Retinal pigment epithelial cell (primary cell): ENCODE results near the gene NUP50.

Source experiments
- DNase-seq: peaks from one replicate; pipeline ENCODE4 v3.0.0-alpha.2; 2010; ENCODE audit warnings: low read depth
- H3K4me3 ChIP-seq: 2 replicates; pipeline ENCODE4 v1.5.1; 2011; ENCODE audit warnings: mild to moderate bottlenecking, low read length, control low read depth, moderate library complexity
- TF ChIP-seq, protein P1 (sequence below): conservative IDR thresholded peaks from 2 replicates; pipeline ENCODE4 v1.5.1; 2011; ENCODE audit warnings: low read depth, low read length, control low read depth, inconsistent platforms

The NUP50 gene

DNA sequence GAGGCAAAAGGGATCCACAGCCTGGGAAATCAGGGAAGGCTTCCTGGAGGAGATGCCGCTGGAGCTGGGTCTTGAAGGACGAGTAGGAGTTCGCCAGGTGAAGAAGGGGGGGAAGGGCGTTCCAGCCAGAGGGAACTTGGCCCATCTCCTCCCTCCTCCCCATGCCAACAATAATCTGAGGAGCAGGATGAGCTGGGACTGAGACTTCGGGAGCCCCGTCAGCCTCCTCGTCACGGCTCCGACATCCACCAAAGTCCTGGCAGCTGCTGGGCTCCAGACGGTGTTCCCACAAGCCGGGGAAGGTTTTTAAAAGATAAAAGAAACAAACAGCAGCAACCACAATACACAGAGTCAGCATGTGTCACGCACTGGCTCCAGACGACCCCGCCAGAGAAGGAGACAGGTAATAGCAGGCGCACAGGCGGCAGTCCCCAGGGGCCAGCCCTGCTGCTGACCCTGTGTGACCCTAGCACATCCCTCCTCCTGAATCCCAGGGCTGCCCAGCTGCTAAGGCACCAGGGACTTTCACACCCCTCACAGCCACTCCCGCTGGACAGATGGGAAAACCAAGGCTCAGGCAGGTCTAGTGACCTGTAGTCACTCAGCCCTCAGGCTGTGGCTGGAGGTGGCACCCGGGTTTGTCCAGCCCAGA, 37.3 kb downstream of the NUP50 start:
- TF ChIP-seq, protein P1, sequence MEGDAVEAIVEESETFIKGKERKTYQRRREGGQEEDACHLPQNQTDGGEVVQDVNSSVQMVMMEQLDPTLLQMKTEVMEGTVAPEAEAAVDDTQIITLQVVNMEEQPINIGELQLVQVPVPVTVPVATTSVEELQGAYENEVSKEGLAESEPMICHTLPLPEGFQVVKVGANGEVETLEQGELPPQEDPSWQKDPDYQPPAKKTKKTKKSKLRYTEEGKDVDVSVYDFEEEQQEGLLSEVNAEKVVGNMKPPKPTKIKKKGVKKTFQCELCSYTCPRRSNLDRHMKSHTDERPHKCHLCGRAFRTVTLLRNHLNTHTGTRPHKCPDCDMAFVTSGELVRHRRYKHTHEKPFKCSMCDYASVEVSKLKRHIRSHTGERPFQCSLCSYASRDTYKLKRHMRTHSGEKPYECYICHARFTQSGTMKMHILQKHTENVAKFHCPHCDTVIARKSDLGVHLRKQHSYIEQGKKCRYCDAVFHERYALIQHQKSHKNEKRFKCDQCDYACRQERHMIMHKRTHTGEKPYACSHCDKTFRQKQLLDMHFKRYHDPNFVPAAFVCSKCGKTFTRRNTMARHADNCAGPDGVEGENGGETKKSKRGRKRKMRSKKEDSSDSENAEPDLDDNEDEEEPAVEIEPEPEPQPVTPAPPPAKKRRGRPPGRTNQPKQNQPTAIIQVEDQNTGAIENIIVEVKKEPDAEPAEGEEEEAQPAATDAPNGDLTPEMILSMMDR = no peak
- no peak for DNase-seq

DNA sequence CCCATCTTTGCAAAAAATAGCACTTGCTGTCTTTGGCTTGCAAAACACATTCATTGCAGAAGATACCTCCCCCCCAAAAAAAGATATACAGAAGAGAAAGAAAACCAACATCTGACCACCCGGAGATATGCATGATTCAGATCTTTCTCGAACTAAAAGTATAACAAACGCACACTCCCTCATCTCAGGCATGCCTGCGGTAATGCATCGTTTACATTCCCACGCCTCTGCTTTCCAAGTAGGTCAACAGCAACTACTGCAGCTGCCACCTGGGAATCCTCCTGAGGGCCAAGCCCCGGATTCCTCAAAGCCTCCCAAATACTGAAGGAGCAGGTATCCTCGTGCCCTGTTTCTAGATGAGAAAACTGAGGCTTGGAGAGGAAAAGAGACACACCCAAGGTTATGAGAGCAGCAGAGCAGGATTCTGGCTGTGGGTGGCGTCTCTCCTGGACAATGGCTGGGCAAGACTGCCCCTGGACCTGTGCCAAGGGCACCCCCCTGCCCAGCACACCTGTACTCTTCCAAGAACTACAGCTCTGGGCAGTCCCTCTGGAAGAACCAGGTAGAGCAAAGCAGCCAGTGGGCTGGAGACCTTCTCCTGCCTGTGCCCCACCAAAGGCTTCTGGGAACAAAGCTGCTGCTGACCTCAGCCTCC, 38.1 kb downstream of the NUP50 start:
- DNase-seq = no peak
- TF ChIP-seq, protein P1 = no peak
- H3K4me3 ChIP-seq = no peak overlapping the region

More for the DNA sequence above, 37.3 kb downstream of the NUP50 start:
- no peak overlapping the region for H3K4me3 ChIP-seq

DNA sequence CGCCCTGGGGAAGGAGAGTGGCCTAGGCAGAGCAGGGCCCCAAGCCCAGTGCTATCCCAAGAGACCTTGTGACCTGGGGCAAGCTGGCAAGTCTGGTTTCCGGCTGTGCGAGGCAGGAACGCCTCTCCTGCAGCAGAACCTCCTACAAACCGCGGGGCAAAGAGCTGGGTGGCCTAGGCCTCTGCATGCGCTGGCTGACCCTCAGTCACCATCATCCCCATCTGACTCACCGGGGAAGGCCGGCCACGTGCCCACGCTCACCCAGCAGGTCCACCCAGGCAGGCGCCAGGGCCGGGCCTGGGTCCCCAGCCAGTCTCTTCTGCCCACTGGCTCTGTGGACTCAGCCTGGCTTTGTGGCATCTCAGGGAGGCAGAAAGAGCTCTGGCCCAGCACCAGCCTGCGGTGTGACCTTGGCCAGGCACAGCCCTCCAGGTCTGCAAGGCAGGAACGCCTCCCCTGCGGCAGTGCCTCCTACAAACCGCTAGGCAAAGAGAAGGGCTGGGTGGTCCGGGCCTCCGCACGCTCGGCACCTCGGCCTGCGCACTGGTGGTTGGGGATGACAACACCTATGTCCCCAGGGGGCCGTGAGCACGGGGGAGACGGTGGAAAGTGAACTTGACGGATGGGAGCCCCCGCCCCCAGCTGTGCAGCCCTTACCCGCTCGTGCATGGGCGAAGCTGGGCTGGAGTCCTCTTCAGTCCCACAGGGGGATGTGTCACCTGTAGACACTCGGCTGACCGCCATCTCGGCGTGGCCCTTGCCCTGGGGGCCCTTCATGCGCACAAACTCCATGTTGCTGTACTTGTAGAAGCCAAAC, 38.8 kb downstream of the NUP50 start:
- TF ChIP-seq, protein P1 = no peak
- H3K4me3 ChIP-seq = no peak overlapping the region
- DNase-seq = no peak

DNA sequence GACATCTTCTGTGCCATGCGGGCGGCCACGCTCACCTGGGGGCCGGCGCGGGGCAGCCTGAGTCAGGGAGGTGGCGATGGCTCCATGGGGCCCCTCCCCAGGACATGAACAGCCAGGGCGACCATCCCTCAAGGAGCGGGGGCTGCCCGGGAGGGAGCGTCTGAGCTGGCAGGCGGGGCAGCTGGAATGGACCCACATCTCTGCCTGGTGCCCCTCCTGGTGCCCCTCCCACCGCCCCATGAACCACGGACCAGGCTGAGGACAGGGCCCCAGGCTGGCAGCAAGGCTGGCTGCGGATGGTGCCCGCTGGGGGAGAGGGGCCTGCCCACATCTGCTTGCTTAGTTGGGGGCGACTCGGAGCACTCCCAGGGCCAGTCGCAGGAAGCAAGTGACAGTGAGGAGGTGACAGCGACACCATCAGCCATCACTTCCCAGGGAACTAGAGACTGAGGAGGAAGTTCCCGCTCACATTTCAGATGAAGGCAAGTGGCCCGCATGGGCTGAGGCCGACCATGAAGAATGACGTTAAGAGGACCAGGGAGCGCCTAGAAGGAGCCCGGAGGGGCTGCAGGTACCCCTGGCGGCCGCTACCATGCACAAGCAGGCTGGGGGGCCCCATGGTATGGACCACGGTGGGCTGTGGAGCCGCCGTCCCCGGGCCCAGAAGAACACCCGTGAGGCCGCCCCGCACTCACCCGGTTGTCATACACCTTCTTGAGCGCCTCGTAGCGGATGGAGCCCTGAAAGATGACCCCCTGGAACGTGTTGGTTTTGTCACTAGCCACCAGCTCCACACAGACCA, 39.6 kb downstream of the NUP50 start:
- H3K4me3 ChIP-seq = no peak overlapping the region
- no peak for DNase-seq
- TF ChIP-seq, protein P1 = no peak

DNA sequence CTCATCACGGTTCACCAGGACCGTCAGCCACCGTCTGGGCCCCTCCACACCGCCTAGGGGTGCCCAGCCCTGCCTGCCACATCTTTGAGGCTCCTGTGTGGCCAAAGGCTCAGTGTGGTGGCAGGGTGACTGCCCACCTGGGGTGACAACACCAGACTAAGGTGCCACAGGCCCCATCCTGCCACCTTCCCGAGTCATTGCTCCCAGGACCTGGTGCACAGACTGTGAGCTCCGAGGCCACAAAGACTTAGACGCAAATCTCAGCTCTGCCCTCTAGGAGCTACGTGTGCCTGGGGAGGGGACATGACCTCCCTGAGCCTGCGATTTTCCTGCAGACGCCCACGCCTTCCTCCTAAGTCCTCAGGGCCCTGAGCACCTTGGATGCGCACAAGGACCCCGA, 40.5 kb downstream of the NUP50 start:
- DNase-seq = no peak
- H3K4me3 ChIP-seq = no peak overlapping the region
- TF ChIP-seq, protein P1 = no peak

DNA sequence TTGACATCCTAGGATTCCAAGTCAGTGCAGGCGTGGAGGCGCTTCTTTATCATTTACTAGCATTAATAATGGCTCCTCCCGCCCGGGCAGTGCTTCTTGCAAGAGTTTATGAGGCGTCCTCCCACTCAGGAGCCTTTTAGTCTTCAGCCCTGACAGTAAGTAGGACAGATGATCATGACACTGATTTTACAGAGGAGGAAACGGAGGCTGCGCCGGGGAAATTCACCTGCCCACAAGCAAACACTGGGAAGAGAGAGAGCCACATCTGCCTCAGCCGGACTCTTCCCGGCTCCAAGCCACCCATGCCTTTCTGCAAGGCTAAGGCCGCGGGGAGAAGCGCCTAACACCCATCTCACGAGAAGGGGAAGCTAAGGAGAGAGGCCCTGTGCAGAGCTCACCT, 41.1 kb downstream of the NUP50 start:
- TF ChIP-seq, protein P1 = no peak
- H3K4me3 ChIP-seq = no peak overlapping the region
- DNase-seq = no peak
